ENCODE measurements around the gene CGN. TPM values are rescaled to one million over a fixed set of nuclear protein-coding genes. Genes with fewer than 3 reads are reported as not detected.
A peak's percentile ranks its signal among the peaks of the same experiment; 100 is the strongest.

The CGN gene
- total RNA-seq, 1 donor from 2014 or later: 6.7 TPM

GRCh38 chr1:151530461-151530860, 19.3 kb downstream of the CGN start:
- H3K9me3 Mint-ChIP-seq: no peaks in the 10 kb centered on the region
- no peak for TF ChIP-seq CTCF (conservative IDR thresholded peaks at IDR 0.05)
- H3K27me3 Mint-ChIP-seq (ENCODE audit: low read depth): no peaks in the 10 kb centered on the region

GRCh38 chr1:151533870-151534269, 22.7 kb downstream of the CGN start:
- Mint-ChIP-seq H3K27me3 (ENCODE audit: low read depth) (no peaks in the 10 kb centered on the region), H3K27ac (ENCODE audit: unreplicated experiment) (peak overlapping the region; percentile 92), H3K9me3 (no peaks in the 10 kb centered on the region), H3K4me1 (peaks cover 13% of the 10 kb centered on the region), H3K4me3 (no peak overlapping the region), H3K36me3 (ENCODE audit: low read depth) (no peaks in the 10 kb centered on the region)
- no peak for DNase-seq (ENCODE audit: low read depth, low spot score)
- no peak for TF ChIP-seq CTCF (conservative IDR thresholded peaks at IDR 0.05)

More at GRCh38 chr1:151530461-151530860, 19.3 kb downstream of the CGN start:
- Mint-ChIP-seq H3K4me3 (no peak overlapping the region), H3K27ac (ENCODE audit: unreplicated experiment) (peak overlapping the region; percentile 8), H3K4me1 (peaks cover 13% of the 10 kb centered on the region), H3K36me3 (ENCODE audit: low read depth) (no peaks in the 10 kb centered on the region)
- DNase-seq (ENCODE audit: low read depth, low spot score): no peak

GRCh38 chr1:151534662-151535278, 23.6 kb downstream of the CGN start:
- peak; percentile 89 for DNase-seq (ENCODE audit: low read depth, low spot score)
- Mint-ChIP-seq H3K9me3 (no peaks in the 10 kb centered on the region), H3K4me3 (peak overlapping the region; percentile 15), H3K27me3 (ENCODE audit: low read depth) (no peaks in the 10 kb centered on the region), H3K36me3 (ENCODE audit: low read depth) (no peaks in the 10 kb centered on the region), H3K4me1 (peaks cover 15% of the 10 kb centered on the region), H3K27ac (ENCODE audit: unreplicated experiment) (no peak overlapping the region)
- peak; percentile 88 for TF ChIP-seq CTCF (conservative IDR thresholded peaks at IDR 0.05)

- Mint-ChIP-seq H3K4me3 (no peak overlapping the region), H3K36me3 (ENCODE audit: low read depth) (no peaks in the 10 kb centered on the region), H3K9me3 (no peaks in the 10 kb centered on the region), H3K27ac (ENCODE audit: unreplicated experiment) (no peak overlapping the region), H3K4me1 (peaks cover 22% of the 10 kb centered on the region), H3K27me3 (ENCODE audit: low read depth) (peaks cover 3% of the 10 kb centered on the region)
- no peak for TF ChIP-seq CTCF (conservative IDR thresholded peaks at IDR 0.05)
- DNase-seq (ENCODE audit: low read depth, low spot score): no peak
These were observed 24.4 kb downstream of the CGN start for GRCh38 chr1:151535326-151536271.

- DNase-seq (ENCODE audit: low read depth, low spot score): no peak
- TF ChIP-seq CTCF (conservative IDR thresholded peaks at IDR 0.05): no peak
- Mint-ChIP-seq H3K27ac (ENCODE audit: unreplicated experiment) (no peak overlapping the region), H3K36me3 (ENCODE audit: low read depth) (no peaks in the 10 kb centered on the region), H3K27me3 (ENCODE audit: low read depth) (peaks cover 11% of the 10 kb centered on the region), H3K9me3 (no peaks in the 10 kb centered on the region), H3K4me1 (peaks cover 31% of the 10 kb centered on the region), H3K4me3 (peak overlapping the region; percentile 25)
These were observed 25.3 kb downstream of the CGN start for GRCh38 chr1:151536499-151536898.

Data from neural crest cell (in vitro differentiated cells).